ENCODE data around the gene SFXN4. TPM values are rescaled to one million over a fixed set of nuclear protein-coding genes. Genes with fewer than 3 reads are reported as not detected.
A peak's percentile ranks its signal among the peaks of the same experiment; 100 is the strongest.

The SFXN4 gene
- total and polyA plus RNA-seq, 2 of the 13 experiments (the other 11 are each of a cell fraction or from before 2014, with no cell fraction given) = 47.7 to 64.9 TPM

- 0 out of 2 replicates have a peak, but pooled peaks have one; percentile 66 for TF ChIP-seq THAP7 (CRISPR knock-in tag; IDR thresholded peaks at IDR 0.05)
- TF ChIP-seq HES4 (CRISPR knock-in tag; IDR thresholded peaks at IDR 0.05; ENCODE audit: borderline replicate concordance) = peak; percentile 72; the same call in 1 of the 2 replicates
- TF ChIP-seq GABPB1 (CRISPR knock-in tag; IDR thresholded peaks at IDR 0.05) = peak; percentile 81; the same call in 1 of the 2 replicates
- TF ChIP-seq SOX13 (IDR thresholded peaks at IDR 0.05) = no peak; the same call in 1 of the 2 replicates
- peak in 1 of 2 experiments; percentile 36; a peak in 1 of 4 replicates for TF ChIP-seq SOX13 (CRISPR knock-in tag; conservative IDR thresholded peaks at IDR 0.05 in 1 of 2, IDR thresholded peaks at IDR 0.05 in 1 of 2)
- TF ChIP-seq MYC (CRISPR knock-in tag; IDR thresholded peaks at IDR 0.05; ENCODE audit: borderline replicate concordance) = peak; percentile 100
- TF ChIP-seq EZH2 (conservative IDR thresholded peaks at IDR 0.05; ENCODE audit: low read depth, low read length) = no peak
- TF ChIP-seq PLSCR1 (CRISPR knock-in tag; IDR thresholded peaks at IDR 0.05; ENCODE audit: borderline replicate concordance) = no peak
- TF ChIP-seq ZNF800 (CRISPR knock-in tag; IDR thresholded peaks at IDR 0.05) = peak; percentile 54; the same call in 1 of the 2 replicates
- TF ChIP-seq IRF2 (CRISPR knock-in tag; IDR thresholded peaks at IDR 0.05) = no peak; the same call in 1 of the 2 replicates
- no peak for TF ChIP-seq ZNF354B (CRISPR knock-in tag; IDR thresholded peaks at IDR 0.05)
- TF ChIP-seq HOXA7 (CRISPR knock-in tag; IDR thresholded peaks at IDR 0.05) = no peak
- peak; percentile 46; the same call in 1 of the 2 replicates for TF ChIP-seq ZNF619 (CRISPR knock-in tag; IDR thresholded peaks at IDR 0.05)
- no peak for TF ChIP-seq GLMP (CRISPR knock-in tag; IDR thresholded peaks at IDR 0.05; ENCODE audit: borderline replicate concordance)
- peak; percentile 78; the same call in 1 of the 2 replicates for TF ChIP-seq ELF3 (CRISPR knock-in tag; IDR thresholded peaks at IDR 0.05)
- peak; percentile 80 for TF ChIP-seq ZNF350 (CRISPR knock-in tag; IDR thresholded peaks at IDR 0.05; ENCODE audit: borderline replicate concordance, low read depth)
- no peak for TF ChIP-seq GPBP1L1 (CRISPR knock-in tag; IDR thresholded peaks at IDR 0.05)
- TF ChIP-seq ZNF772 (CRISPR knock-in tag; IDR thresholded peaks at IDR 0.05) = peak; percentile 70
Observed at GRCh38 chr10:119165171-119166117, at the start of gene SFXN4 (continued).
